Activated T-cell treated with anti-CD3 and anti-CD28 coated beads, Interleukin-2, amount 50 U/mL, for 48 hours (primary cell): ENCODE results near the gene ATP8B1.
A peak's percentile ranks its signal among the peaks of the same experiment; 100 is the strongest.
"Not testable (repeated sequence)": the region's sequence is repeated elsewhere in the genome, so short reads cannot be mapped to it uniquely, and the experiment has no call there.

ENCODE experiments used
- DNase-seq, 2 experiments: peaks; one replicate each; pipeline ENCODE4 v3.0.0-alpha.2; 2020

ATP8B1 gene

DNA sequence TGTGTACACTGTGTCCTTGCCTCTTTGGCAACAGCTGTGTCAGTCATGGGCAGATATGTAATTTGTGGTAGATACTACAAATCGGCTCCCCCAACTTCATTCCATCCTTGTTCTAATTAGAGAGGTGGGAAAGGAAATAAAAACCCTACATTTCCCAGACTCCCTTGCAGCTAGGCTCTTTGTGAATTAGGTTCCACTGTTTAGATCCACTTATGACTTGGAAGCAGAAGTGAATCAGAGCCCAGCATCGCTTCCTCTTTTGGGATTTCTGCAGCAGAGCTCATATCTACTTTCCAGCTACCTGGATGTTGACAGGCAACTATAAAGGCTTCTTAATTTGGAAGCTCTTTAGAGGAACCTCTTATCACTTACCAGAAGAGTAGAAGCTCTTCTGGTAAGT is 147.4 kb downstream of the ATP8B1 start:
- DNase-seq = no peak

DNA sequence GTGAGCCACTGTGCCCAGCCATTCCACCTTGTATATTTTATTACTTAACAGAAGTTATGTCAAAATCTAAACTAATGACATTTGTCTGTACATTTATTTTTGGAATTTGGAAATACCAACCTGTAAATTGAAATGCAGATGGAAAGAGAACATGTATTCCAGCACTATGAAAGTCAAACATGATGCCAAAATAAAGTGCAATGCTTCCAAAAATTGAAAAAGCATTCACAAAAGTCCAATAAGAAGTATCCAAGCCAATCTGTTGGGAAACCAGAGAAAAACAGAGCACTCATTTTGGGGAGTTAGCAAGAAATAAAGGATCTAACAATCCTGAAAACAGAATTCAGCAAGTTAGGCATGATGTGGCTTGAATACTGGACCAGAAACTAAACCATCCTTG is 151.2 kb downstream of the ATP8B1 start:
- DNase-seq = no peak

DNA sequence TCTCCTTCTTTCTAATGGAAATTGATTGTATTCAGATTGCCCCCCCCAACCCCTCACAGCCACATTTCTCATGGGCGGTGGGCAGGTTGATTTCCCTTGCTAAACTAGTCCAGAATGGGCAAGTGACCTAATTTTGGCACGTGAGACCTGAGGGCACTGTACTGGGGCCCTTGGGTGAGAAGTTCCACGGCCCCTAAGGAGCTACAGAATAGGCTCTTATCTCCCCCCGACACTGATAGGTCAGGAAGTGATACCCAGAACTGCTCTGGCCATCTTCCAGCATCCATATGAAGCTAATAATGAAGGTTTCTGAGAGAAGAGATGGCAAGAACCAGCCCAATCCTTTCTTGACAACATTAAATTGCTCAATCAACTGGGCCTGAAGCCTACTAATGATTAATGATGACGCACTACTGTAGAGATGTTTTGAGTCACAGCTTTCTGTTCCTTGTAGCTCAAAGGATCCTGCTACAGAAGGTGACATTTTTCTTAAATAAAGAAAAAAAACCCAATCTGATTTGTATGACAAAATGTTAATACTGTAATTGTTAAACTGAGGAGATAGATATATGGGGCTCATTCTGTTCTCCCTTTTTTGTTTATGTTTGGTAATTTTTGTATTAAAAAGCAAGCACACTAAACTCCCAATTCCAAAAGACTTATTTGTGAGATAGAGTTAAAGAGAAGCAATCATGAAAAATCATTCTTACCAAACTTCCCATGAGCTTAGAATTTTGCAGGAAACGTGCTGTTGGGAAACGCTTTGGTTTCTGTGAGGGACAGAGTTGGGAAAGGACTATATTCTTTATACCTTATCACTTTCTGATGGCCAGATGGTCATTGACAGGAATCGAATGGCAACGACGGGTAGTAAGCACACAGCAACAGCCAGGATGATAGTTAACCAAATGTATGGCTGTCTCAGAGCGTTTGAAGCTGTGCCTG is 153.3 kb downstream of the ATP8B1 start:
- no peak for DNase-seq

DNA sequence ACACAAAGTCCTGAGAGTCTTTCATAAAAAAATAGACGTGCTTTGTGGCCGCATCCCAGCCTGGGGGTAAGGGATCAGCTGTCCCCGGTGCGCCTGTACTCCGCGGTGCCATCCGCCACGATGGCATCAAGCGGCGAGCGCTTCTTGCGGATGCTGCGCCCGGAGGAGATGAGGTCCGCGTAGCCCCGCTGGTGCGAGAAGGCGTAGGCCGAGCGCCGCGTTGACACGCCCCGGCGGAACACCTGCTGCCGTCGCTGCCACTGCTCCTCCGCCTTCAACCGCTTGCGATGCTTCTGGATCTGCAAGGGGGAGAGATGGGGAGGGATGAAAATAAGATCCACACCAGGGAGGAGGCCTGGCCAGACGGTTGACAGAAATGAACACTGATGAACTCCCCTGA is 154.7 kb downstream of the ATP8B1 start:
- DNase-seq = no peak

DNA sequence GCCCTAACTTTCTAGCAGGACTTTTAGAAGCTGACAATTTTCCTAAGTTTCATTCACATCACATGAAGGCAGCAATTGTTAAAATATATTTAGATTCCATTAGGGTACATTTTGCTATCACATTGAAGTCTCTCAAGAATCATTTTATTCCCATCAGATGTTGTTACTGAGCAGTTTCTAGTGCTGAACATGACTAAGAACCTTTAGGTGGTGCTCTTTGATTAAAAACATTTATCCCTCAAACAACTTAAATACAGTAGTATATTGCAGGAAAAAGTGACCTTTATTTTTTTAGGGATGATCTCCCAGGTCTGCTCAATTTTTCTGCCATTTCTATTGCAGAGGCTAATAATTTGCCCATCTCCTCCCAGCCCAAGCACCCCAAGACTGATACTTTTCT is 158.6 kb downstream of the ATP8B1 start:
- no peak for DNase-seq

DNA sequence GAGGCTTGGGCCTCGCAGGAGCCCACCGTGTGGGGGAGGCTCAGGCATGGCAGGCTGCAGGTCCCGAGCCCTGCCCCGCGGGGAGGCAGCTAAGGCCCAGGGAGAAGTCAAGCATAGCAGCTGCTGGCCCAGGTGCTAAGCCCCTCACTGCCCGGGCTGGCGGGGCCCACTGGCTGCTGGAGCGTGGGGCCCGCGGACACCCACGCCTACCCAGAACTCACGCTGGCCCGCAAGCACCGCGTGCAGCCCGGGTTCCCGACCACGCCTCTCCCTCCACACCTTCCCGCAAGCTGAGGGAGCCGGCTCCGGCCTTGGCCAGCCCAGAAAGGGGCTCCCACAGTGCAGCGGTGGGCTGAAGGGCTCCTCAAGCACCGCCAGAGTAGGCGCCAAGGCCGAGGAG is 159.4 kb downstream of the ATP8B1 start:
- not testable (repeated sequence) for DNase-seq

DNA sequence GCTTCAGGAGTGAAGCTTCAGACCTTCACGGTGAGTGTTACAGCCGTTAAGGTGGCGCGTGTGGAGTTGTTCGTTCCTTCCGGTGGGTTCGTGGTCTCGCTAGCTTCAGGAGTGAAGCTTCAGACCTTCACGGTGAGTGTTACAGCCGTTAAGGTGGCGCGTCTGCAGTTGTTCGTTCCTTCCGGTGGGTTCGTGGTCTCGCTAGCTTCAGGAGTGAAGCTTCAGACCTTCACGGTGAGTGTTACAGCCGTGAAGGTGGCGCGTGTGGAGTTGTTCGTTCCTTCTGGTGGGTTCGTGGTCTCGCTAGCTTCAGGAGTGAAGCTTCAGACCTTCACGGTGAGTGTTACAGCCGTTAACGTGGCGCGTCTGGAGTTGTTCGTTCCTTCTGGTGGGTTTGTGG is 160.7 kb downstream of the ATP8B1 start:
- not testable (repeated sequence) for DNase-seq

DNA sequence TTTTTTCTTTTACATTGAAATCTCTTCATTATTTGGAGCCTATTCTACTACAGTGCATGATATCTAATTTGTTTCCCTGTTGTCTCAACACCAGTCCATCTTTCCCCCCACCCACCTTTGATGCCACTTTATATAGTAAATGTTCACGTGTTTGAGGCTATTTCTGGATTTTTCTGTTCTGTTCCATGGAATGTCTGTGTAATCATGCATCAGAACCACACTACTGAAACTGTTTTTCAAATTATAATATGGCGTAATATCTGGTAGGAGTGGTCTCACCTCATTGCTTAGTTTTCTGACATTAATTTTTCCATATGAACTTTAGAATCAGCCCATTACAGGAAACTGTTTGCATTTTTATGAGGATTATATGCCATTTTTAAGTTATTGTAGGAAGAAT is 162.4 kb downstream of the ATP8B1 start:
- no peak for DNase-seq

DNA sequence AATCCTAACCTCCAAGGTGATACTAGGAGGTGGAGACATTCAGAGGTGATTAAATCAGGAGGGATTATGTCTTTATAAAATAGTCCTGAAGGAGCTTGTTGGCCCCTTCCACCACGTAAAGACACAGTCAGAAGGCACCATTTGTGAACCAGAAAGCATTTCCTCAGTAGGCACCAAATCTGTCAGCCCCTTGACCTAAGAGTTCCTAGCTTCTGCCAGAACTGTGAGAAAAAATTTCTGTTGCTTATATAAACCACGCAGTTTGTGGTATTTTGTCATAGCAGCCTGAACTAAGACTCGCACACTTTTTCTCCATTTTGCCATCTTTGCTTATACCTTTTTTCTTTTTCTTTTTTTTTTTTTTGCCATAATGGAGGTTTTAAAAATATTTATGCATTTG is 162.9 kb downstream of the ATP8B1 start:
- no peak for DNase-seq

DNA sequence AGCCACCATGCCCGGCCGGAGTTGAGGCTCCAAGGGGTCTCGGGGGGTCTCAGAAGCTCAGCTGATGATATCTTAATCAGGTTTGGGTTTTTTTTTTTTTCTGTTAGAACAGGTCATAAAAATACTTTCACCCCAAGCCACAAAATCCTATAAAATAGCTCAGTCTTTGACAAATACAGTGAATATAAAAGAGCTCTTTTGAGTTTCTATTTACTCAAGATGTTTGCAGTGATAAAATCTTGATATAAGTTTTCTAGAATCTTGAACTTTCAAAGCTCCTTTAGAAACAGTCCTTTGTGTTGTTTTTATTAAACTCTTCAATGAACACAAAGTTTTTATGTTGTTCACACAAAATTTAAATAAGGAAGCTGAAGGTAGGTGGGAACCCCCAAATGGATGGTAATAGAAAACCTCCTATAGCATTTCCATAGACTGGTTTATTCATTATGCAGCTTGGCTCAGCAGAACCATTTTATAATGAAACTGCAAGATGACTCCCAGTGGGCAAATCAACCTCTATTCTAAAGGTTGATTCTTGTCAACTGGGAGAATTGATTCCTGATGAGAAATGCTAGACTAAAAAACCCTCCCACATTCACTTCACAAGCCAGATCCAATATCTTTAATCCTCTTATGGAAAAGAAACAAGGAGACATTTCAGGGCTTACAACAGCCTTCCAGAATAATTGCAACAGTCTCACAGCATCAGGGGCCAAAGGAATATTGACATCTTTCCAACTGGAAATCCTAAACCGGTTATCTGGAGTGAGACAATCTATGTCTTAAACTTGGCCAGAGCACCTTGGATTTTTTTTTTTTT is 167.9 kb downstream of the ATP8B1 start:
- DNase-seq = no peak

DNA sequence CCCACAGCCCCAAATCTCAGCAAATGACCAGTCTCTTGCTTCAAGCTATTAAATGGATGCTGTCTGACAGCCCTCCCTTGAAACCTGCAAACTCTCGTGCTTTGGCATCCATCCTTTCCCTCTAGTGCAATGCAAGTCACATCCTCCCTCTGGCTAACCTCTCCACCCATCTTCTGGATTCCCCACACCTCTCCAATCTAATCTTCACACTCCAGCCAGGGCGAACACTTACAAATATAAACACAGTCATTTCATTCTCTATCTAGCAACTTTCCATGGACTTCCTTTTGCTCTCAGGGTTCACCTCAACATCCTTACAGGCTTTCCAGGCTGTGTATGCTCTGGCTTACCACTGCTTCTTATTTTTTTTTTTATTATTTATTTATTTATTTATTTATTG is 171.4 kb downstream of the ATP8B1 start:
- DNase-seq = no peak

DNA sequence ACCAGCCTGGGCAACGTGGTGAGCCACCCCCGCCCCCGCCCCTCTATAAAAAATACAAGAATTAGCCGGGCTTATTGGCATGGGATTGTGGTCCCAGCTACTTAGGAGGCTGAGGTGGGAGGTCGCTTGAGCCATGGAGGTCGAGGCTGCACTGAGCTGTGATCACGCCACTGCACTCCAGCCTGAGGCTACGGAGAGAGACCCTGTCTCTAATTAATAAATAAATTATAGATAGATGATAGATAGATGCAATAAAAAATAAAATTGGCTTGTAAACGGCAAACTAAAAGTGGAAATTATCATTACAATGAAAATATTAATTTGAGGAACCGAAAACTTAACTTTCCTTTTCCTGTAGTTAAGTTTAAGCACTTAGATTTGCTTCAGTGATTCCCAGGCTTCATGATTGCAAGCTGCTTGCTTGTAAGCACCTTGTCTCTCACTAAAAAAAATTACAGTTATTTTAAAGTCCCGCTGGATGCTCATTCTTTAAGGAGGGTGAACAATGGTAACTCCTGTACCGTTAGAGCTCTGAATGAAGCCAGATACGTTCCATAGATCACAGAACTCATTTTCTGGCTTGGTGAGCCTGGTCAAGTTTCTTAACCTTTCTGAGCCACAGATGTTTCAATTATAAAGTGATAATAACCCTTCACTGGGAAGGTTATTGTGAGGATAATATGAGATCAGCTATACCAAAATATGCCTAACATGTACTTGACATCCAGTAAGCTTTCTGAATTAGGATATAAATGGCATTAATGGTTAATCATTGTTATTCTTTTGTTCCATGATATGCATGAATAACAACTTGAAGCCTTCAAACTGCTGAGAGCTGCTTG is 172.1 kb downstream of the ATP8B1 start:
- no peak for DNase-seq

DNA sequence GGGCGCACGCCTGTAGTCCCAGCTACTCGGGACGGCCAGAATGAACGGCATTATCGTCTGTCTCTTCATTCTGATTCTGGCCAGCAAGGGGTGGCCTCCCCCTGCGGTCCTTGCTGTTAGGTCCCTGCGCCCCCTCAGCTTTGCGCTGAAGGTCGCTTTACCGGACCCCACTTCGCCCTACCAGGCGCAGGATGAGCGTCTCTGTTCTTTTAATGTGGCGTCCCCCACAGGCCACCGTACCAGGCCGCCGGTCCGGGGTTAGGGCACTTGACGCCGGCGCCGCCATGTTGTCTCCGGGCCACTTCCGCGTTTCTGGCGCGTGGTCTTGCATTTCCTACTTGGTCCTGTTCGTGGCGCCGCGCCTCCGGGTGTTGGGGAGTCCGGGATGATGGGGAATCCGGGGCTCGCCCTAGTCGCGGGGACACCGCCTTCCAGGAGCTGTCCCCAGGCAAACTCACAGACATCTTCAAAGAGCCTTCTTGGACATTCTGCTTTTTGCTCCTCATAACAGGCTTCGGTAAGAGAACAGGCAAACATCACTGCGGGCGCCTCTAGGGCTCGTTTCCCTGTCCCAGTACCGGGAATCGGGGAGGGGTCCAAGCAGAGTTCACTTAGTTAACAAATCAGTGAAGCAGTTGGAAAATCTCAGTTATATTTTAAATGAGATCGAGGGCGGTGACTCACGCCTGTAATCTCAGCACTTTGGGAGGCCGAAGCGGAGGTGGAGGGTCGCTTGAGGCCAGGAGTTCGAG is 172.9 kb downstream of the ATP8B1 start:
- DNase-seq = peak; percentile 96

DNA sequence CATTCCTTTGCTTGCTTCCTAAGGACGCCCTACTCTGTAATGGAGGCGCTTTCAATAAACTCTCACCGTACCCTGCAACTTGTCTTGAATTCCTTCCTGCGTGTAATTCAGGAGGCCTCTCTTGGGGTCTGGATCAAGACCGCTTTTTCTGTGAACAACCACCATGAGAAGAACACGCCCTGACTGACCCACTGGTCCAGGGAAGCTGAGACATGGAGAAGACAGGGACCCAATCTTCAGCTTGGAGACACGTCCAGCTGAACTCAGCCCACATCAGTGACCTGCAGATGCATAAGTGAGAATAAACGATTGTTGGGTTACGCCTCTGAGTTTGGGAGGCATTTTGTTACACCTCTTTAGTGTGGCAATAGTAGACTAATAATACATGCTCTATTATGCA is 173.7 kb downstream of the ATP8B1 start:
- no peak for DNase-seq

DNA sequence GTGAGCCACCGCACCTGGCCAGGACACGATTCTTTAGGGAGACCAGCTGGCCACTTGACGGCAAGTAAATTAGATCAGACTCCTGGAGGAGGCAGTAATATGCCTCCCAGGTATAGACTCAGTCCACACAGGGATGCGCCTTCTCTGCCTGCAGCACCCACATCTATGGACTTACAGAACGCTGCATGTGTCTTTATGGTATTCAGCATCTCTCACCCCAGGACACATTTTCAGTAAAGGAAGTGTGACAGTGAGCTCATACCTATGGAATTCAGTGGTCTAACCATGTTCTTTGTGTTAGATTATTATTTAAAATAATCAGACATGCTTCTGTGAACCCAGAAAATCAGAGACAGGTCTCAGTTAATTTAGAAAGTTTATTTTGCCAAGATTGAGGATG is 175.6 kb downstream of the ATP8B1 start:
- DNase-seq = no peak

DNA sequence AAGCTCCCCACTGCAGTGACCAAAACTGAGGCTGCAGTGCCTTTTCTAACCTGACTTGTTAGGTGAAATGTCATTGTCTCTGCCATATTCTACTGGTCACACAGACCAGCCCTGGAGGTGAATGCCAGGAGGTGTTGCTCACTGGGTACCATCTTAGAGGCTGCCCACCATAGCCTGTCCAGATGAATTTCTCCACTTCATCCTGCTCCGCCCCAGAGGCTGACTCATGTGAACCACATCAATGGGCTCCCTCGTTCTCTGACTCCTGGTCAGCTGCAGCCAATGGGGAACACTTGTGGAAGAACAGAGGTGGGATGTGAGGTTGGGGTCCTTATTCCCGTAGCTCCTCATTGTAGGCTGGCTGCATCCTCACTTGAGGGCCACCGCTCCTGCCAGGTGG is 178.1 kb downstream of the ATP8B1 start:
- no peak for DNase-seq

DNA sequence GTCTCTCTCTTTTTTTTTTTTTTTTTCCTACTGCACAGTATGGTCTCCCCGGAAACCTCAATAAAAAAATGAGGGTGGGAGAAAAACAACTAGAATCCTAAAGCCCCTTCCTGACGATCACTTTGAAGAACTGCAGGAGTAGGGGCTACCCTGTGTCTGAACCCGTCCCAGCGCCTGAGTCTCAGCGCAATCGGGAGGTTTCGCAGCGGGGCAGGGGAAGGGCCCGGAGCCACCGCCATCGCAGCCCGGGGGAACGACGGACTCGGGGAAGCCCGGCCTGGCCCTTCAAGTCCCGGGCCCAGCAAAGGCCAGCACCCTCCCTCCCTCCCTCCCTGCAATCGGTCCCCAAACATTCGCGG is 181.9 kb downstream of the ATP8B1 start:
- no peak for DNase-seq

DNA sequence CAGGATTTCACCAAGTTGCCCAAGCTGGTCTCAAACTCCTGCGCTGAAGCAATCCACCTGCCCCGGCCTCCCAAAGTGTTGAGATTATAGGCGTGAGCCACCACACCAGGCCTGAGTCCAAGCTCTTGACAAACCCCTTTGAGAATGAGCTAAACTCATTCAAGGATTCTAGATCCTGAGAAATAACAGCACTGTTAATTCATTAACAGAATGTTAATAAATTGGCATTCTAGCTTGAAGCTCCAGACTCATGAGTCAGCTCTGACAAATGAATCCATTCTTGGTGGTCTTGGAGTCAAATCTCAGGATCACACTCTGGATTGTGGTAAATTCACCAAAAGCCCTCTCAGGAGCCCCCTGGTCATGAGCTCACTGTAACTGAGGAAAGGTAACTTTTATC is 183.2 kb downstream of the ATP8B1 start:
- DNase-seq = no peak

DNA sequence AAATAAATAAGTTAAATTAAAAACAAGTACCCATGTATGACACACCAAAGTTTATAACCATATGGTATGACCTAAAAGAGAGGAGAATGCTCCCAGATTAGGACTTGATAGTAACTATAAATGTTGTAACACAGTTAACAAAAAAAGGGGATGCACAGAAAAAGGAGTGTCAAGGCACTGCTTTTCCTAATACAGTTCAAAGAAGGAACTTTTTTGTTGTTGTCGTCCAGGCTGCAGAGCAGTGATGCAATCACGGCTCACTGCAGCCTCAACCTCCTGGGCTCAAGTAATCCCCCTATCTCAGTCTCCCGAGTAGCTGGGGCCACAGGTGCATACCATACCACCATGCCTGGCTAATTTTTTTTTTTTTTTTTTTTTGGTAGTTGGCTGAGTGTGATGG is 184.2 kb downstream of the ATP8B1 start:
- no peak for DNase-seq

DNA sequence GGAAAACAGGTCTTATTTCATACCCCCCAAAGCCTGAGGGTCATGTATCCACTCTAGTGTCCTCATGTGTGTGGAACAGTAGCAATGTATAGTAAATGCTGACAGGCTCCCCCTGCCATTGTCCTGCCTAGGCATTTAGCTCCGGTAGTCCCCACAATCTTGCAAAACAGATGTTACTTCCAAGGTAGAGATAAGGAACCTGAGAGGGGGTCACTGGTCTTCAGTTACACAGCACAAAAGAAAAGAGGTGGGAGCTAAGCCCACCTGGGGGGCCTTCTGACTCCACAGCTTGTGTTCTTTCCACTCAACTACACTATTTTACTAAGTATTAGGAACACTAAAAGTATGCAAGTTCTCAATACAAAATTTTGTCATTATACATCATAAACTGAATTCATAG is 199.2 kb downstream of the ATP8B1 start:
- DNase-seq = no peak
